Right lobe of liver (tissue), 4 donors: ENCODE measurements around the gene COG8.

Experiments used
- CTCF ChIP-seq, 4 donors: fragments of 200-600 bp in 3 of 4; fragments of 450-650 bp in 1 of 4; IDR thresholded peaks; one replicate each; pipeline versions ENCODE4 v1.5.1 to v1.8.0; 2016 to 2022; ENCODE audit warnings: antibody characterized with exemption in 4 of 4, mild to moderate bottlenecking in 2 of 4
- POLR2A ChIP-seq: fragments of 450-650 bp; IDR thresholded peaks from one replicate; pipeline ENCODE4 v1.6.1; 2017; ENCODE audit warnings: antibody characterized with exemption, mild to moderate bottlenecking
- donor health status: DM: no; HTN: no; CAD: no.
- donor health status: DM: no; HTN: no; CAD: no.
- donor health status: DM: no; HTN: yes; CAD: no.

- no peak for TF ChIP-seq POLR2A
- no peak for TF ChIP-seq CTCF (IDR thresholded peaks at IDR 0.05)
Measured at GRCh38 chr16:69321080-69321479, 18.3 kb downstream of the COG8 start.
